Activated naive CD4-positive, alpha-beta T cell treated with Interleukin-2 at 50 U/mL for 16 hours (primary cell): ENCODE data around the gene FAXC.

Experiments
- DNase-seq: peaks from one replicate; pipeline ENCODE4 v3.0.0-alpha.2; 2020

The FAXC gene

GRCh38 chr6:99349171-99350141 lies at the start of gene FAXC:
Gene FAXC, minus strand, starts transcription at chr6:99349674. Its CDS starts 302 bp downstream, at chr6:99349372.
- no peak for DNase-seq

- no peak for DNase-seq
Observed at GRCh38 chr6:99397287-99397686, 47.8 kb upstream of the FAXC start.

- peak; percentile 71 for DNase-seq
Observed at GRCh38 chr6:99393698-99394531, 44.4 kb upstream of the FAXC start, which contains the start of gene COQ3. Gene COQ3, minus strand, starts transcription at chr6:99394195. Its CDS starts 16 bp downstream, at chr6:99394179.

GRCh38 chr6:99393366-99393697 lies 43.9 kb upstream of the FAXC start:
- no peak for DNase-seq

GRCh38 chr6:99390896-99391295 lies 41.4 kb upstream of the FAXC start:
- no peak for DNase-seq

- DNase-seq: no peak
Observed at GRCh38 chr6:99384507-99384906, 35.0 kb upstream of the FAXC start.

GRCh38 chr6:99378636-99379035 lies 29.2 kb upstream of the FAXC start:
- DNase-seq: no peak

- no peak for DNase-seq
Observed at GRCh38 chr6:99369533-99369932, 20.1 kb upstream of the FAXC start.

GRCh38 chr6:99366852-99367251 lies 17.4 kb upstream of the FAXC start:
- no peak for DNase-seq

GRCh38 chr6:99364026-99364425 lies 14.6 kb upstream of the FAXC start:
- no peak for DNase-seq

GRCh38 chr6:99362678-99363268 lies 13.3 kb upstream of the FAXC start:
- no peak for DNase-seq

GRCh38 chr6:99359800-99360199 lies 10.3 kb upstream of the FAXC start:
- no peak for DNase-seq

- no peak for DNase-seq
Observed at GRCh38 chr6:99356641-99357040, 7.2 kb upstream of the FAXC start.

GRCh38 chr6:99354983-99355382 lies 5.5 kb upstream of the FAXC start:
- no peak for DNase-seq

- no peak for DNase-seq
Observed at GRCh38 chr6:99353126-99353525, 3.7 kb upstream of the FAXC start.

- DNase-seq: no peak
Observed at GRCh38 chr6:99350573-99350972, 1.1 kb upstream of the FAXC start.

- no peak for DNase-seq
Observed at GRCh38 chr6:99348288-99349170, 945 bp downstream of the FAXC start.

GRCh38 chr6:99347804-99348203 lies 1.7 kb downstream of the FAXC start:
- no peak for DNase-seq

- DNase-seq: no peak
Observed at GRCh38 chr6:99346595-99346994, 2.9 kb downstream of the FAXC start.

- DNase-seq: no peak
Observed at GRCh38 chr6:99345164-99345563, 4.3 kb downstream of the FAXC start.

- no peak for DNase-seq
Observed at GRCh38 chr6:99344289-99344688, 5.2 kb downstream of the FAXC start.

- no peak for DNase-seq
Observed at GRCh38 chr6:99341862-99342455, 7.5 kb downstream of the FAXC start.
